K562 (cell line): ENCODE measurements around the gene GPX5. TPM values are rescaled to one million over a fixed set of nuclear protein-coding genes. Genes with fewer than 3 reads are reported as not detected.
A peak's percentile ranks its signal among the peaks of the same experiment; 100 is the strongest.

Source experiments
- ATAC-seq: fragments of 200-7000 bp; cut with Tn5 transposase; 3 replicates; pipeline ENCODE4 v1.9.1; 2020; ENCODE audit warnings: moderate library complexity
- BruUV-seq: library from RNA; stranded (reverse); fragments of 400-500 nt; replicated peaks from 2 replicates; lab custom pipeline; 2021; lab: Mats Ljungman, UMichigan
- CTCF ChIA-PET: fragments of 300-600 bp; formaldehyde crosslinking; extraction: SDS; loops from one replicate; lab custom pipeline; 2021; ENCODE audit warnings: low intra/inter-chr PET ratio; lab: Yijun Ruan, JAX
- POLR2A ChIA-PET: fragments of 300-600, 350-650 bp; sonication (Branson Sonifier 250); formaldehyde crosslinking; extraction: SDS; loops from one replicate; lab custom pipeline; 2021; ENCODE audit warnings: antibody characterized with exemption, inconsistent platforms; lab: Yijun Ruan, JAX
- DNase-seq, 4 experiments: peaks; one replicate each; pipeline versions ENCODE4 v3.0.0 to v3.0.0-alpha.2; 2011 to 2018; ENCODE audit warnings: low spot score in 3 of 4, mixed read lengths in 3 of 4; ENCODE audit errors: extremely low read depth in 1 of 4
- FAIRE-seq: peaks from 2 replicates; lab custom pipeline; 2011; peaks lifted over from hg19 to GRCh38; lab: Jason Lieb, UNC
- H2AFZ ChIP-seq: 2 replicates; pipeline ENCODE4 v1.6.0; 2011; ENCODE audit warnings: low read depth, low read length, control low read depth, inconsistent platforms
- H3K27ac ChIP-seq: fragments of 200-600 bp; 3 replicates; pipeline ENCODE4 v1.8.0; 2011; ENCODE audit warnings: low read depth, mild to moderate bottlenecking, control low read depth, inconsistent platforms, low read length, moderate library complexity, mixed read lengths; ENCODE audit errors: extremely low read depth
- H3K27me3 ChIP-seq, 2 experiments: fragments of 300-600 bp in 1 of 2; 2 replicates in 1 of 2; 3 replicates in 1 of 2; pipeline versions ENCODE4 v1.6.0 to v1.8.0; 2011; ENCODE audit warnings: inconsistent platforms in 2 of 2, low read length in 2 of 2, mild to moderate bottlenecking in 1 of 2, mixed read lengths in 1 of 2, moderate library complexity in 1 of 2; ENCODE audit not compliant: control insufficient read depth in 2 of 2, insufficient read depth in 2 of 2
- H3K36me3 ChIP-seq: fragments of 300-600 bp; 3 replicates; pipeline ENCODE4 v1.8.0; 2011; ENCODE audit warnings: mild to moderate bottlenecking, low read length, inconsistent platforms; ENCODE audit not compliant: control insufficient read depth, insufficient read depth
- H3K4me1 ChIP-seq, 2 experiments: fragments of 200-600 bp in 1 of 2; replicated peaks in 1 of 2; 2 replicates in 1 of 2; 3 replicates in 1 of 2; pipeline versions ENCODE4 v1.5.1 to v1.8.0; 2011; ENCODE audit warnings: inconsistent platforms in 2 of 2, low read length in 2 of 2, mild to moderate bottlenecking in 1 of 2, mixed read lengths in 1 of 2, moderate library complexity in 1 of 2; ENCODE audit not compliant: control insufficient read depth in 2 of 2, insufficient read depth in 2 of 2
- H3K4me2 ChIP-seq: 2 replicates; pipeline ENCODE4 v1.6.1; 2011; ENCODE audit warnings: low read length, control low read depth, inconsistent platforms, mixed read lengths; ENCODE audit not compliant: insufficient read depth
- H3K4me3 ChIP-seq: fragments of 200-600 bp; sonication (generic), shearing (Covaris generic); 2 replicates; pipeline ENCODE4 v1.5.1; 2016; ENCODE audit warnings: control low read depth, inconsistent platforms
- H3K79me2 ChIP-seq: fragments of 200-600 bp; 3 replicates; pipeline ENCODE4 v1.8.0; 2011; ENCODE audit warnings: low read length, inconsistent platforms; ENCODE audit not compliant: control insufficient read depth, insufficient read depth
- H3K9ac ChIP-seq, 2 experiments: 2 replicates each; pipeline versions ENCODE4 v1.6.0 to v1.6.1; 2011; ENCODE audit warnings: low read depth in 2 of 2, low read length in 2 of 2, control low read depth in 1 of 2, inconsistent platforms in 1 of 2, mild to moderate bottlenecking in 1 of 2, mixed read lengths in 1 of 2; ENCODE audit not compliant: insufficient read depth in 1 of 2
- H3K9me1 ChIP-seq: one replicate; pipeline ENCODE4 v1.6.0; 2011; ENCODE audit warnings: inconsistent platforms, mild to moderate bottlenecking, low read length, moderate library complexity; ENCODE audit not compliant: control insufficient read depth, insufficient read depth
- H3K9me3 ChIP-seq: replicated peaks from 2 replicates; pipeline ENCODE4 v1.5.1; 2011; ENCODE audit warnings: low read depth, low read length, inconsistent platforms; ENCODE audit not compliant: control insufficient read depth, insufficient read depth
- H4K20me1 ChIP-seq: replicated peaks from 2 replicates; pipeline ENCODE4 v1.6.1; 2011; ENCODE audit warnings: low read length, inconsistent platforms, mixed read lengths; ENCODE audit not compliant: control insufficient read depth, insufficient read depth
- ARID2 ChIP-seq: fragments of 450-650 bp; IDR thresholded peaks from 2 replicates; pipeline ENCODE4 v1.6.1; 2017; ENCODE audit warnings: antibody characterized with exemption, mild to moderate bottlenecking
- CAMTA2 ChIP-seq: fragments of 250-450 bp; sonication (Bioruptor Pico); conservative IDR thresholded peaks from 2 replicates; pipeline ENCODE4 v1.5.1; 2022
- FOXK2 ChIP-seq, 2 experiments: fragments of 450-650 bp; IDR thresholded peaks in 1 of 2; conservative IDR thresholded peaks in 1 of 2; 2 replicates each; pipeline ENCODE4 v1.6.1; 2016; ENCODE audit warnings: low read depth in 2 of 2, mild to moderate bottlenecking in 1 of 2
- KLF6 ChIP-seq: fragments of 250-450 bp; sonication (Bioruptor Pico); IDR thresholded peaks from 2 replicates; pipeline ENCODE4 v1.4.0; 2020; ENCODE audit warnings: mild to moderate bottlenecking, moderate library complexity, borderline replicate concordance
- RAD21 ChIP-seq, 2 experiments: fragments of 250-450 bp in 1 of 2; fragments of 450-650 bp in 1 of 2; sonication (Bioruptor Pico) in 1 of 2; formaldehyde crosslinking in 1 of 2; IDR thresholded peaks in 1 of 2; conservative IDR thresholded peaks in 1 of 2; 2 replicates each; pipeline versions ENCODE4 v1.4.0 to v1.8.0; 2020 to 2022; ENCODE audit warnings: mild to moderate bottlenecking in 2 of 2, moderate library complexity in 1 of 2
- STAT5B ChIP-seq: fragments of 250-450 bp; sonication (Bioruptor Pico); IDR thresholded peaks from 2 replicates; pipeline ENCODE4 v1.8.0; 2021; ENCODE audit warnings: mild to moderate bottlenecking, inconsistent platforms
- TAF1 ChIP-seq: IDR thresholded peaks from 2 replicates; pipeline ENCODE4 v1.6.1; 2011; ENCODE audit warnings: mild to moderate bottlenecking, low read length, moderate library complexity; ENCODE audit not compliant: insufficient read depth, control insufficient read depth, severe bottlenecking; ENCODE audit errors: extremely low read depth
- UBTF ChIP-seq, 2 experiments: IDR thresholded peaks; 2 replicates each; pipeline ENCODE4 v1.6.1; 2012; ENCODE audit warnings: improper control_type of control experiment in 2 of 2, low read depth in 2 of 2, low read length in 2 of 2, borderline replicate concordance in 1 of 2
- ZBTB1 ChIP-seq: sonication (generic); formaldehyde crosslinking; IDR thresholded peaks from 2 replicates; pipeline ENCODE4 v1.8.1; 2023; ENCODE audit warnings: missing genetic modification reagents, low read depth, mild to moderate bottlenecking, borderline replicate concordance
- ZBTB7A ChIP-seq: IDR thresholded peaks from 2 replicates; pipeline ENCODE4 v1.6.1; 2011; ENCODE audit warnings: low read depth, mild to moderate bottlenecking, low read length, moderate library complexity, borderline replicate concordance; ENCODE audit not compliant: control insufficient read depth
- ZNF274 ChIP-seq: IDR thresholded peaks from 2 replicates; pipeline ENCODE4 v1.6.1; 2011; ENCODE audit warnings: low read depth, mild to moderate bottlenecking, low read length, moderate library complexity, borderline replicate concordance
- ZNF583 ChIP-seq: fragments of 250-450 bp; sonication (Bioruptor Pico); IDR thresholded peaks from 2 replicates; pipeline ENCODE4 v1.4.0; 2020
- ZNF699 ChIP-seq: fragments of 250-450 bp; sonication (Bioruptor Pico); IDR thresholded peaks from 2 replicates; pipeline ENCODE4 v1.8.0; 2021; ENCODE audit warnings: mild to moderate bottlenecking, moderate library complexity; ENCODE audit not compliant: insufficient replicate concordance
- ZNF778 ChIP-seq: fragments of 450-650 bp; formaldehyde crosslinking; IDR thresholded peaks from 2 replicates; pipeline ENCODE4 v1.4.0; 2020; ENCODE audit warnings: mild to moderate bottlenecking, moderate library complexity
- WGBS: fragments of 100-300 bp; shearing (Covaris generic); methylation state at CpG from one replicate; pipeline ENCODE4 v1.1.6; 2016; ENCODE audit warnings: low coverage, mixed read lengths; ENCODE audit not compliant: insufficient coverage; ENCODE audit errors: missing lambda C conversion rate; 5-methylcytosine and 5-hydroxymethylcytosine counted together
- in situ Hi-C: fragments of 300-500 bp; cut with MboI; formaldehyde crosslinking; loops from 4 replicates; pipeline ENCODE4 v1.15.0; 2018; ENCODE audit warnings: inconsistent platforms, mixed read lengths
- intact Hi-C: fragments of 100-400 bp; cut with micrococcal nuclease; formaldehyde crosslinking; loops from 2 replicates; pipeline ENCODE4 v1.14.2; 2022
- polyA plus RNA-seq, 8 experiments: library from polyadenylated mRNA; depleted of rRNA in 4 of 8; stranded (reverse) in 5 of 8; unstranded in 3 of 8; fragments of >200 nt; fragmentation: Nextera tagmentation in 2 of 8; fragmentation: Illumina TruSeq in 1 of 8; extraction: Ambion mirVana in 2 of 8; extraction: Trizol in 1 of 8; gene quantifications; 2 replicates each; pipeline versions ENCODE4 v1.2.1 to v1.2.3, GENCODE V29; 2011 to 2014; ENCODE audit warnings: inconsistent platforms in 1 of 8, missing spikeins in 1 of 8
- total RNA-seq, 7 experiments: library from RNA; depleted of rRNA in 6 of 7; stranded (reverse); fragments of >200 nt in 6 of 7; fragmentation: Illumina TruSeq in 2 of 7; extraction: Trizol in 2 of 7; gene quantifications; 2 replicates each; pipeline versions ENCODE4 v1.2.1 to v1.2.3, GENCODE V29; 2011 to 2021; ENCODE audit warnings: low replicate concordance in 1 of 7
- TF ChIP-seq, protein P1 (sequence below): fragments of 250-450 bp; sonication (Bioruptor Pico); IDR thresholded peaks from 2 replicates; pipeline ENCODE4 v1.9.0; 2021; ENCODE audit warnings: mild to moderate bottlenecking, inconsistent platforms
- TF ChIP-seq, protein P2 (sequence below): conservative IDR thresholded peaks from 2 replicates; pipeline ENCODE4 v1.6.1; 2011; ENCODE audit warnings: low read depth, mild to moderate bottlenecking, low read length; ENCODE audit not compliant: control insufficient read depth

Gene GPX5
- total and polyA plus RNA-seq, 9 of the 15 experiments (the other 6 are each of a cell fraction or from before 2014, with no cell fraction given), result 0.07 to 0.18 (median 0.15) TPM; not detected in 6

DNA sequence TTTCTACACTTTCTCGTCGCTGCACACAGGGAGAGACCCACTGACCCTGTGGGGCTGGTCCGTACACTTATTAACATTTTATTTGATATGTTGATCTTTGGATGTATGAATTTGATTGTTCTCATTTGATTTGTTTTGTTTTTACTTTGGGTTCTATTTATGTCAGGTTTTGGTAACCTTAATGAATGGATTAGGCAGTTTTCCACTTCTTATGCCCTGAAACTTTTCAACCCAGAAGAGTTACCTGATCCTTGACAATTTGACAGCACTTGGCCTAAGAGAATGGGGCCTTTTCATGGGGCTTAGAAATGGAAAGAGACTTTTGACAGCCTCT is 33.7 kb upstream of the GPX5 start:
- Histone ChIP-seq H3K4me1 (peaks cover 9 to 19% of the 10 kb centered on the region in 2 experiments), H3K9ac (peak overlapping the region in 1 of 2 experiments; percentile 54; a peak in 2 of 4 replicates), H3K9me3 (no peaks in the 10 kb centered on the region), H2AFZ (peak overlapping the region; percentile 75), H3K9me1 (no peaks in the 10 kb centered on the region), H3K27ac (peak overlapping the region; percentile 65; the same call in 2 of the 3 replicates), H4K20me1 (no peaks in the 10 kb centered on the region), H3K36me3 (no peaks in the 10 kb centered on the region), H3K4me3 (peak overlapping the region; percentile 31), H3K4me2 (peak overlapping the region; percentile 70), H3K79me2 (peaks cover 23% of the 10 kb centered on the region), H3K27me3 (no peaks in the 10 kb centered on the region)
- ATAC-seq (no peak), FAIRE-seq (no peak), DNase-seq (no peak)
- ChIA-PET CTCF (no interaction called here), POLR2A (interaction anchor here (1.1 to 1.3 kb wide), 3 partner anchors 15 to 69 kb away, joined by 3 read pairs; no protein-coding TSS in a partner anchor)
- 18% methylated on average over 3 of the region's 3 CpGs for WGBS
- intact Hi-C loops, result loop anchor here (10.0 kb wide), 1 partner anchor 323 kb away; no protein-coding TSS in a partner anchor
- in situ Hi-C loops, result loop anchor here (5.0 kb wide), 1 partner anchor 190 kb away; no protein-coding TSS in a partner anchor
- BruUV-seq, result no TSS peak
- no peak for TF ChIP-seq KLF6 (CRISPR knock-in tag)
- TF ChIP-seq ARID2, result peak; percentile 61; the same call in 1 of the 2 replicates
- no peak for TF ChIP-seq ZNF274
- TF ChIP-seq ZBTB7A, result no peak
- TF ChIP-seq ZNF778 (CRISPR knock-in tag), result no peak
- TF ChIP-seq UBTF (IDR thresholded peaks at IDR 0.05; ENCODE audit: borderline replicate concordance in 1 of 2, low read depth in 2 of 2, low read length in 2 of 2), result no peak
- TF ChIP-seq ZBTB1 (CRISPR knock-in tag), result no peak
- TF ChIP-seq, protein P1, sequence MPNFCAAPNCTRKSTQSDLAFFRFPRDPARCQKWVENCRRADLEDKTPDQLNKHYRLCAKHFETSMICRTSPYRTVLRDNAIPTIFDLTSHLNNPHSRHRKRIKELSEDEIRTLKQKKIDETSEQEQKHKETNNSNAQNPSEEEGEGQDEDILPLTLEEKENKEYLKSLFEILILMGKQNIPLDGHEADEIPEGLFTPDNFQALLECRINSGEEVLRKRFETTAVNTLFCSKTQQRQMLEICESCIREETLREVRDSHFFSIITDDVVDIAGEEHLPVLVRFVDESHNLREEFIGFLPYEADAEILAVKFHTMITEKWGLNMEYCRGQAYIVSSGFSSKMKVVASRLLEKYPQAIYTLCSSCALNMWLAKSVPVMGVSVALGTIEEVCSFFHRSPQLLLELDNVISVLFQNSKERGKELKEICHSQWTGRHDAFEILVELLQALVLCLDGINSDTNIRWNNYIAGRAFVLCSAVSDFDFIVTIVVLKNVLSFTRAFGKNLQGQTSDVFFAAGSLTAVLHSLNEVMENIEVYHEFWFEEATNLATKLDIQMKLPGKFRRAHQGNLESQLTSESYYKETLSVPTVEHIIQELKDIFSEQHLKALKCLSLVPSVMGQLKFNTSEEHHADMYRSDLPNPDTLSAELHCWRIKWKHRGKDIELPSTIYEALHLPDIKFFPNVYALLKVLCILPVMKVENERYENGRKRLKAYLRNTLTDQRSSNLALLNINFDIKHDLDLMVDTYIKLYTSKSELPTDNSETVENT (CRISPR knock-in tag), result no peak
- TF ChIP-seq ZNF699 (CRISPR knock-in tag), result no peak
- no peak for TF ChIP-seq RAD21 (CRISPR knock-in tag; conservative IDR thresholded peaks at IDR 0.05 in 1 of 2, IDR thresholded peaks at IDR 0.05 in 1 of 2)
- TF ChIP-seq STAT5B (CRISPR knock-in tag), result no peak
- TF ChIP-seq FOXK2 (conservative IDR thresholded peaks at IDR 0.05 in 1 of 2, IDR thresholded peaks at IDR 0.05 in 1 of 2; ENCODE audit: low read depth in 2 of 2), result 0 out of 4 replicates have a peak, but pooled peaks of 1 of the 2 experiments have one; percentile 9
- TF ChIP-seq ZNF583 (CRISPR knock-in tag), result no peak
- peak; percentile 6 for TF ChIP-seq TAF1
- TF ChIP-seq, protein P2, sequence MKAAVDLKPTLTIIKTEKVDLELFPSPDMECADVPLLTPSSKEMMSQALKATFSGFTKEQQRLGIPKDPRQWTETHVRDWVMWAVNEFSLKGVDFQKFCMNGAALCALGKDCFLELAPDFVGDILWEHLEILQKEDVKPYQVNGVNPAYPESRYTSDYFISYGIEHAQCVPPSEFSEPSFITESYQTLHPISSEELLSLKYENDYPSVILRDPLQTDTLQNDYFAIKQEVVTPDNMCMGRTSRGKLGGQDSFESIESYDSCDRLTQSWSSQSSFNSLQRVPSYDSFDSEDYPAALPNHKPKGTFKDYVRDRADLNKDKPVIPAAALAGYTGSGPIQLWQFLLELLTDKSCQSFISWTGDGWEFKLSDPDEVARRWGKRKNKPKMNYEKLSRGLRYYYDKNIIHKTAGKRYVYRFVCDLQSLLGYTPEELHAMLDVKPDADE, result no peak
- TF ChIP-seq CAMTA2 (CRISPR knock-in tag), result no peak
